Measurements from ENCODE around the gene ANAPC2.

The ANAPC2 gene

GRCh38 chr9:137191691-137192447 is 3.5 kb upstream of the ANAPC2 start:
- DNase-seq, result no peak

- DNase-seq, result no peak
Measured at GRCh38 chr9:137191245-137191644, 2.9 kb upstream of the ANAPC2 start.

GRCh38 chr9:137190315-137190856 is 2.0 kb upstream of the ANAPC2 start:
- DNase-seq, result no peak

- no peak for DNase-seq
Measured at GRCh38 chr9:137189297-137190295, 1.2 kb upstream of the ANAPC2 start.

GRCh38 chr9:137188086-137188489 is 272 bp downstream of the ANAPC2 start:
- no peak for DNase-seq

- no peak for DNase-seq
Measured at GRCh38 chr9:137187386-137187785, 974 bp downstream of the ANAPC2 start.

GRCh38 chr9:137186385-137186784 is 2.0 kb downstream of the ANAPC2 start:
- no peak for DNase-seq

DNA sequence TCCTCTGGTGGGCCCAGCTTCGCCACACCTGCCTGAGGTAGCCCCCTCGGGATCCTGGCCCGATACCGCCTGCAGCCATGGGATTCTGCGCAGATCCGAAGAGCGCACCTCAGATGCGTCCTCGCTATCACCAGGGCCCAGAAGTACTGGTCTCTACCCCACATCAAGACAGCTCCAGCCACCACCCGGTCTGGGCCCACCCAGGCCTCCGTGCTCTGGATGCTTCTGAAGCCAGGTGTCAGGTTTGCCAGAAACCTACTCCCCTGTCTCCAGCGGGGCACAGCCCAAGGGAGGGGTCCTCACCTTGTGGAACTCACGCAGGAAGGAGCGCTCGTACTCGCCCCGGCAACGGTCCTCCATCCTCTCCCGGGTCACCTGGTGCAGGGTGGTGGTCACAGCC is 2.4 kb downstream of the ANAPC2 start:
- no peak for DNase-seq

DNA sequence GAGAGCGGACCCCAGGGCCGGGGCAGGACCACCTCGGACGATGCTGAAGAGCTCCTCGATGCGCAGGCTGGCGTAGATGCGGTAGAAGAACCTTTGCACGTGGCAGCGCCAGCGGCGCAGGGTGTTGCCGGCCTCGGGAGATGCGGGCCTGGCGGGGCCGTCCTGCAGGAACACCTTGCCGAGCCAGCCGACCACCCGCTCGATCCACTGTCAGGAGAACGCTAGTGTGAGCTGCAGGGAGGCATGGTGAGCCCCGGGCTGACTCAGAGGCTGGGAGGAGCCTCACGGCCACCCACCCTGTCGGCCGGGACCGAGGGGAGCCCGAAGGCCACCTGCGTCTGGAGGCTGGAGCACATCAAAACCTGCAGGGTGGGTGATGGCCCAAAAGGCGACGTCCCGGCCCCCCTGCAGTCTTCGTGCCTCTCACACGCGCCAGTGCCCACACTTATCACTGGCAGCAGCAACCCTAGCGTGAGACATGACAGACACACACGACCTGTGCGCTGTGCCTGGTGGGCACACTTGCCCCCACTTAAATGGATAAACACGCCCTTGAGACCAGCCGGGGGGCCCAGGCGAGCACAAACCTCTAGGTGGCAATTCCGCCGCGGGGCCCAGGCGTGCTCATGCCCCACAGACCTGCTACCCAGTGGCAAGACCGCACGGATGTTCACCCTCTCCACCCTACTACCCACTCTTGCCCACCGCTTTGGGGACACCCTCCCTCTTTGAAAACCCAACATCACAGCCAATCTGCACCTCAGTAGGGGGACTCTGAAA is 3.3 kb downstream of the ANAPC2 start:
- no peak for DNase-seq

DNA sequence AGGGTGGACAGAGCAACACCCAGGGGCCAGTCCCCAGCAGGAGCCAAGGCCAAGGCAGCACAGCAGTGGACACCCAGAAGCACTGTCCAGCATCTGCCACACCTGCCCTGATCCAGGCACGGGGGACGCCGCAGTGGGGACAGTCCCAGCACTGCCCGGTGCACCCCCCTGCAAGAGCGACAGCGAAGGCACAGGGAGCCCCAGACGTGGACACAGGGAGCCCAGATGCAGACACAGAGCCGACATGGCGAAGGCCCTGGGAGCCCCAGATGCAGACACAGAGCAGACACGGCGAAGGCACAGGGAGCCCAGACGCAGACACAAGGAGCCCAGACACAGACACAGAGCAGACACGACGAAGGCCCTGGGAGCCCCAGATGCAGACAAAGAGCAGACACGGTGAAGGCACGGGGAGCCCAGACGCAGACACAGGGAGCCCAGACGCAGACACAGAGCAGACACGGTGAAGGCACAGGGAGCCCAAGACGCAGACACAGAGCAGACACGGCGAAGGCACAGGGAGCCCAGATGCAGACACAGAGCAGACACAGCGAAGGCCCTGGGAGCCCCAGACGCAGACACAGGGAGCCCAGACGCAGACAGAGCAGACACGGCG is 4.3 kb downstream of the ANAPC2 start:
- DNase-seq, result no peak

GRCh38 chr9:137182836-137183235 is 5.5 kb downstream of the ANAPC2 start:
- no peak for DNase-seq

- DNase-seq, result no peak
Measured at GRCh38 chr9:137181680-137182079, 6.7 kb downstream of the ANAPC2 start.

DNA sequence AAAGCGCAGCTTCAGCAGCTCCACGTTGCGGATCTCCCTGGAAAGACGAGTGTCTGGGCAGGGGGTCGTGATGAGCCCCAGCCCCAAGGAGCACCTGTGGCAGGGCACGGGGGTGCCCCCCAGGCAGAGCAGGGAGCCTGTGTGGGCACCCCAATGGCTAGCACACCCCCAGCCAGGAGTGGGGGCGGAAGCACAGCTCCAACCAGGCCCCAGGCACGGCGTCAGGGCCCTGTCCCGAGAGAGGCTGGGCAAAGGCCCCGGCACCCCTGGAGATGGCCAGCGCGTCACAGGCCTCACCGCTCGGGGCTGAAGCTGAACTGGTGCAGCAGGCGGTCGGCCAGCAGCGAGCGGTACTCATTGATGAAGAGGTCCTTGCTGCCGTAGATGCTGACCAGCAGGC is 7.9 kb downstream of the ANAPC2 start:
- no peak for DNase-seq

GRCh38 chr9:137179761-137180160 is 8.6 kb downstream of the ANAPC2 start:
- DNase-seq, result no peak

GRCh38 chr9:137178939-137179630 is 9.3 kb downstream of the ANAPC2 start:
- no peak for DNase-seq

- DNase-seq, result no peak
Measured at GRCh38 chr9:137178201-137178938, 10.0 kb downstream of the ANAPC2 start.

GRCh38 chr9:137176302-137177182 is 11.8 kb downstream of the ANAPC2 start:
- no peak for DNase-seq

DNA sequence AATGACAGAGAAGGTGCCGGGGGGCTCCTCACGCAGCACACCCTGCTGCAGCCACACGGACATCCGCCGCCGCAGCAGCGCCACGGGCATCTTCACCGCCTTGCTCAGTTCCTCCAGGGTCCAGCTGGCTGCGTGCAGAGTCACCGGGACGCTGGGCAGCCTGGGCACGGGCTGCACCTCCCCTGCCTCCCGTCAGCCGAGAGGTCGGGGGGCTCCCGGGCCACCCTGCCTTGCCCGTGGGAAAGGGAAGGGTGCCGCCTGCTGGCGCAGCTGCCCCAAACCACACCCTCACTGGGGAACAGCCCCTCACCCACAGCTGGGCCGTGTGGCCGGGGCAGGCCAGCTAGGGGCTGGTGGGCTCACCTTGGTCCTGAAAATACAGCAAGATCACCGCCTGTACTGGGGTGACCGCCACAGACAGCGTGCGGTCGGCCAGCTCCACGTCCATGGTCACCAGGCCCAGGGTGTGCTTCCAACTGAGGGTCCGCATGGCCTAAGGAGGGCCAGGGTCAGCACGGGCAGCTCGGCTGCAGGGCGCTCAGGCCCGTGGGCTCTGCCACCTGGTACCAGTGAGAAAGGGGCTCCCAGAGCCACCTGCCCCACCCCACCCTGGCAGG is 12.9 kb downstream of the ANAPC2 start:
- DNase-seq, result no peak

- no peak for DNase-seq
Measured at GRCh38 chr9:137174722-137175293, 13.6 kb downstream of the ANAPC2 start.

Data from right hindlimb (tissue), 1 donor.